ENCODE measurements around the gene EFCAB10. TPM values are rescaled to one million over a fixed set of nuclear protein-coding genes. Genes with fewer than 3 reads are reported as not detected.

The EFCAB10 gene
- total RNA-seq, 1 experiment from 2014 or later = 3.0 TPM

GRCh38 chr7:105567821-105568220, 13.5 kb downstream of the EFCAB10 start:
- H3K36me3 Mint-ChIP-seq = peaks cover 35% of the 10 kb centered on the region
- H3K9me3 Mint-ChIP-seq = no peaks in the 10 kb centered on the region
- no peak overlapping the region for H3K4me3 Mint-ChIP-seq
- no peaks in the 10 kb centered on the region for H3K27me3 Mint-ChIP-seq (ENCODE audit: low read depth)
- H3K4me1 Mint-ChIP-seq = no peaks in the 10 kb centered on the region
- POLR2A ChIA-PET = no interaction called here
- ATAC-seq (no peak), DNase-seq (ENCODE audit: low spot score) (no peak)
- 0 out of 2 replicates have a peak, but pooled peaks have one; percentile 37 for TF ChIP-seq ZNF121 (CRISPR knock-in tag; IDR thresholded peaks at IDR 0.05)
- TF ChIP-seq IRF1 (CRISPR knock-in tag; IDR thresholded peaks at IDR 0.05) = no peak
- H3K27ac Mint-ChIP-seq = no peak overlapping the region
- CTCF ChIA-PET = interaction anchor here (0.6 to 1.6 kb wide), 2 partner anchors 13 to 14 kb away, joined by 3 to 4 read pairs; partner anchors contain the start of gene EFCAB10

GRCh38 chr7:105567024-105567423, 14.3 kb downstream of the EFCAB10 start:
- ATAC-seq (no peak), DNase-seq (ENCODE audit: low spot score) (no peak)
- TF ChIP-seq ZNF263 (CRISPR knock-in tag; IDR thresholded peaks at IDR 0.05; ENCODE audit: low read depth) (no peak), PRDM15 (CRISPR knock-in tag; IDR thresholded peaks at IDR 0.05) (no peak), SMAD4 (CRISPR knock-in tag; IDR thresholded peaks at IDR 0.05) (no peak), ZNF425 (CRISPR knock-in tag; conservative IDR thresholded peaks at IDR 0.05) (no peak), ZMAT4 (CRISPR knock-in tag; IDR thresholded peaks at IDR 0.05) (no peak), SOX15 (CRISPR knock-in tag; IDR thresholded peaks at IDR 0.05) (no peak), E2F1 (CRISPR knock-in tag; IDR thresholded peaks at IDR 0.05) (no peak)
- Mint-ChIP-seq H3K4me1 (no peaks in the 10 kb centered on the region), H3K9me3 (no peaks in the 10 kb centered on the region), H3K27me3 (ENCODE audit: low read depth) (no peaks in the 10 kb centered on the region), H3K36me3 (peaks cover 39% of the 10 kb centered on the region), H3K27ac (no peak overlapping the region), H3K4me3 (no peak overlapping the region)
- CTCF ChIA-PET = no interaction called here
- POLR2A ChIA-PET = no interaction called here

GRCh38 chr7:105565190-105565589, 16.1 kb downstream of the EFCAB10 start:
- ATAC-seq = no peak
- no peak for DNase-seq (ENCODE audit: low spot score)
- no peaks in the 10 kb centered on the region for H3K9me3 Mint-ChIP-seq
- no peaks in the 10 kb centered on the region for H3K4me1 Mint-ChIP-seq
- ChIA-PET CTCF (interaction anchor here (1.7 kb wide), 1 partner anchor 34 kb away, joined by 5 read pairs; no protein-coding TSS in a partner anchor), POLR2A (interaction anchor here (0.6 kb wide), 1 partner anchor 25 kb away, joined by 3 read pairs; no protein-coding TSS in a partner anchor)
- H3K4me3 Mint-ChIP-seq = no peak overlapping the region
- H3K27me3 Mint-ChIP-seq (ENCODE audit: low read depth) = no peaks in the 10 kb centered on the region
- peaks cover 41% of the 10 kb centered on the region for H3K36me3 Mint-ChIP-seq
- no peak overlapping the region for H3K27ac Mint-ChIP-seq
- TF ChIP-seq ATF2 (CRISPR knock-in tag; IDR thresholded peaks at IDR 0.05; ENCODE audit: borderline replicate concordance, low read depth) (no peak), MXD4 (CRISPR knock-in tag; IDR thresholded peaks at IDR 0.05; ENCODE audit: borderline replicate concordance) (no peak), CBFB (CRISPR knock-in tag; IDR thresholded peaks at IDR 0.05; ENCODE audit: low read depth) (no peak), ERG (CRISPR knock-in tag; IDR thresholded peaks at IDR 0.05) (no peak), ZNF263 (CRISPR knock-in tag; IDR thresholded peaks at IDR 0.05; ENCODE audit: low read depth) (no peak), MYBL2 (CRISPR knock-in tag; IDR thresholded peaks at IDR 0.05) (no peak), ATF3 (CRISPR knock-in tag; conservative IDR thresholded peaks at IDR 0.05) (no peak), ATF1 (CRISPR knock-in tag; IDR thresholded peaks at IDR 0.05) (no peak), NFYB (CRISPR knock-in tag; conservative IDR thresholded peaks at IDR 0.05; ENCODE audit: low read depth) (no peak), TEAD4 (CRISPR knock-in tag; IDR thresholded peaks at IDR 0.05) (no peak)

All from WTC11 (cell line).